Left ventricle myocardium inferior (tissue), 1 donor: Measurements from ENCODE around the gene PTPRN2. TPM values are rescaled to one million over a fixed set of nuclear protein-coding genes. Genes with fewer than 3 reads are reported as not detected.

Experiments
- DNase-seq: peaks from one replicate; pipeline ENCODE4 v3.0.0-alpha.2; 2020
- H3K27ac ChIP-seq: fragments of 200-600 bp; replicated peaks from 2 replicates; pipeline ENCODE4 v1.8.0; 2021
- H3K27me3 ChIP-seq: fragments of 200-600 bp; 2 replicates; pipeline ENCODE4 v1.8.0; 2021; ENCODE audit warnings: low read depth
- H3K36me3 ChIP-seq: fragments of 200-600 bp; 2 replicates; pipeline ENCODE4 v1.8.0; 2021
- H3K4me1 ChIP-seq: fragments of 200-600 bp; 2 replicates; pipeline ENCODE4 v1.8.0; 2021
- H3K4me3 ChIP-seq: fragments of 200-600 bp; 2 replicates; pipeline ENCODE4 v1.8.0; 2021; ENCODE audit warnings: mild to moderate bottlenecking, moderate library complexity
- H3K9me3 ChIP-seq: fragments of 200-600 bp; replicated peaks from 2 replicates; pipeline ENCODE4 v1.8.0; 2021
- intact Hi-C: fragments of 100-400 bp; cut with micrococcal nuclease; formaldehyde crosslinking; loops from one replicate; pipeline ENCODE4 v1.11.0; 2022
- total RNA-seq: library from RNA; stranded (reverse); fragmentation: NEBNext Ultra II Directional; extraction: Animal tissue kit (Norgen Biotek cat#: 25700); gene quantifications from one replicate; pipeline ENCODE4 v1.2.1, GENCODE V29; 2021
- TF ChIP-seq, protein P1 (sequence below): fragments of 200-600 bp; IDR thresholded peaks from 2 replicates; pipeline ENCODE4 v1.8.0; 2021; ENCODE audit warnings: antibody characterized with exemption, mild to moderate bottlenecking, borderline replicate concordance
- donor health status: DM: no; HTN: yes; CAD: no; lungs with severe emphysema.

PTPRN2 gene
- total RNA-seq, 1 donor from 2014 or later: 1.3 TPM

DNA sequence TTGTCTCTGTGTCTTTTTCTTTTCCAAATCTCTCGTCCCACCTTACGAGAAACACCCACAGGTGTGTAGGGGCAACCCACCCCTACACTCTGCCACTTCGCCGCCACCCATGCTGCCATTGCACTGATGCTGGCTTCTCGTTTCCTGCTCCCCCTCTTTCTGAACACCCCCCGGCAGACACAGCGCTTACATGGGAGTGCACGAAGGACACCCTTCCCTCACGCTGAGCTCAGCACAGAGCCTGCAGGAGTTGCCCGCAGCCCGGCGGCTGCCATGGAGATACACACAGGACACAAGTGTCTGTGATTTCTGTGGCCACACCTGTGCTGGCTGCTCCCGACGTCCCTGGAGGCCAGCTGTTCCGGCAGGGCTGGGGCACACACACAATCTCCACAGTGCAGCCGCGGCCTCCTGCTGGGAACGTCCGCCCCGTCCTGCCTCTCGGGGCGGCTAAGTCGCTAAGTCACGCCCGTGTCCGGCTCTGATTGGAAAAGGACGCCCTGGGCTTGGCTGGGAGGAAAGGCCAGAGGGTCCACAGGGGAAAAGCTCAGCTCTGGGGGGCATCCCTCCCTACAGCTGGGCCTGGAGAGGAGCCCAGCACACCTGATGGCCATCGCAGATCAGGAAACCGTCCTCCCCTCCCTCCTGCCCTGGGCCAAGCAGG is 349.8 kb downstream of the PTPRN2 start:
- Histone ChIP-seq H3K36me3 (no peaks in the 10 kb centered on the region), H3K4me1 (no peaks in the 10 kb centered on the region), H3K27me3 (peaks cover 5% of the 10 kb centered on the region), H3K27ac (peak overlapping the region; percentile 57), H3K4me3 (no peak overlapping the region), H3K9me3 (peaks cover 26% of the 10 kb centered on the region)
- TF ChIP-seq, protein P1, sequence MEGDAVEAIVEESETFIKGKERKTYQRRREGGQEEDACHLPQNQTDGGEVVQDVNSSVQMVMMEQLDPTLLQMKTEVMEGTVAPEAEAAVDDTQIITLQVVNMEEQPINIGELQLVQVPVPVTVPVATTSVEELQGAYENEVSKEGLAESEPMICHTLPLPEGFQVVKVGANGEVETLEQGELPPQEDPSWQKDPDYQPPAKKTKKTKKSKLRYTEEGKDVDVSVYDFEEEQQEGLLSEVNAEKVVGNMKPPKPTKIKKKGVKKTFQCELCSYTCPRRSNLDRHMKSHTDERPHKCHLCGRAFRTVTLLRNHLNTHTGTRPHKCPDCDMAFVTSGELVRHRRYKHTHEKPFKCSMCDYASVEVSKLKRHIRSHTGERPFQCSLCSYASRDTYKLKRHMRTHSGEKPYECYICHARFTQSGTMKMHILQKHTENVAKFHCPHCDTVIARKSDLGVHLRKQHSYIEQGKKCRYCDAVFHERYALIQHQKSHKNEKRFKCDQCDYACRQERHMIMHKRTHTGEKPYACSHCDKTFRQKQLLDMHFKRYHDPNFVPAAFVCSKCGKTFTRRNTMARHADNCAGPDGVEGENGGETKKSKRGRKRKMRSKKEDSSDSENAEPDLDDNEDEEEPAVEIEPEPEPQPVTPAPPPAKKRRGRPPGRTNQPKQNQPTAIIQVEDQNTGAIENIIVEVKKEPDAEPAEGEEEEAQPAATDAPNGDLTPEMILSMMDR: no peak
- intact Hi-C loops: no loop called here
- no peak for DNase-seq

DNA sequence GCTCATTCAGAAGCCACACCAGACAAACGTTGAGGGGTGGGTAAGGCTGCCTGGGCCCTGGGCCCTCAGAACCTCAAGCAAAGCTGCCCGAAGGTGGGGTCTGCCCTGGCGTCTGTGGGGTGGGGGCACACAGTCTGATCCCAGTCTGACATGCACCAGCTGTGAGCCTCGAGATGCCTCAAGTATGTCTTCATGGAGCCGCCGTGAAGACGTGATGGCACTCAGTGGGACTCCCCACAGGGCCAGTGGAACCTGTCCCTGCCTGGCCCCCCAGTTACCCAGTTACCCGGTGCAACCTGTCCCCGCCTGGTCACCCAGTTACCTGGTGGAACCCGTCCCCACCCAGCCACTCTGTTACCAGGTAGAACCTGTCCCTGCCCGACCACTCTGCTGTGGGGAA is 351.2 kb downstream of the PTPRN2 start:
- TF ChIP-seq, protein P1: no peak
- Histone ChIP-seq H3K4me1 (no peaks in the 10 kb centered on the region), H3K36me3 (no peaks in the 10 kb centered on the region), H3K27me3 (peaks cover 5% of the 10 kb centered on the region), H3K4me3 (no peak overlapping the region), H3K9me3 (peaks cover 32% of the 10 kb centered on the region), H3K27ac (no peak overlapping the region)
- intact Hi-C loops: no loop called here
- DNase-seq: no peak

- Histone ChIP-seq H3K27me3 (peaks cover 5% of the 10 kb centered on the region), H3K27ac (no peak overlapping the region), H3K9me3 (peaks cover 36% of the 10 kb centered on the region), H3K4me1 (no peaks in the 10 kb centered on the region), H3K36me3 (no peaks in the 10 kb centered on the region), H3K4me3 (no peak overlapping the region)
- TF ChIP-seq, protein P1: no peak
- intact Hi-C loops: no loop called here
- no peak for DNase-seq
Observed at GRCh38 chr7:158235862-158236261, 351.8 kb downstream of the PTPRN2 start.

- Histone ChIP-seq H3K4me3 (no peak overlapping the region), H3K36me3 (no peaks in the 10 kb centered on the region), H3K4me1 (no peaks in the 10 kb centered on the region), H3K27me3 (peaks cover 22% of the 10 kb centered on the region), H3K9me3 (peaks cover 56% of the 10 kb centered on the region), H3K27ac (no peak overlapping the region)
- intact Hi-C loops: no loop called here
- no peak for DNase-seq
- TF ChIP-seq, protein P1: no peak
Observed at GRCh38 chr7:158229945-158230344, 357.7 kb downstream of the PTPRN2 start.

DNA sequence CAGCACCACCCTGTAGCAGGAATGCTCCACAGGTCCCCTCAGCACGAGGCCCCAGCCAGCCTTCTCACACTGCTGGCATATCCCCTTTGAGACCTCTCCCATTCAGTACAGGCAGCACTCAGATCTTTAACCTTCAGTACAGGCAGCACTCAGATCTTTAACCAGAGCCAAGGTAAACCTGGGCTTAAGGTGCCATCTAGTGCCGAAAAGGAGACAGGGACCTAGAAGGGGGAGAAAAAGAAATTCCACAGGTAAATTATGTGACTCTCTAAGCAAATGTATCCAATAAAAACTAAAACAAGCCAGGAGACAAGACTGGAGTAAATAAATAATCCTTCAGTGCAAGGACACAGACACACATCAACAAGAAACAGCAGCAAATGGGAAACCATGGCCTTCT is 358.6 kb downstream of the PTPRN2 start:
- intact Hi-C loops: no loop called here
- peaks cover 48% of the 10 kb centered on the region for H3K9me3 ChIP-seq
- DNase-seq: no peak
- no peaks in the 10 kb centered on the region for H3K36me3 ChIP-seq
- no peak overlapping the region for H3K27ac ChIP-seq
- no peak overlapping the region for H3K4me3 ChIP-seq
- H3K4me1 ChIP-seq: no peaks in the 10 kb centered on the region
- H3K27me3 ChIP-seq: peaks cover 22% of the 10 kb centered on the region
- TF ChIP-seq, protein P1: no peak
